A549 (cell line): ENCODE results near the gene MAP4K4. TPM values are rescaled to one million over a fixed set of nuclear protein-coding genes. Genes with fewer than 3 reads are reported as not detected.

Experiments used
- ATAC-seq, 2 experiments: fragments of 200-7000 bp in 1 of 2; fragments of >200 bp in 1 of 2; cut with Nextera tagmentation in 1 of 2; cut with Tn5 transposase in 1 of 2; 3 replicates each; pipeline versions ENCODE4 v1.8.0 to v1.9.1; 2018 to 2020; ENCODE audit warnings: mild to moderate bottlenecking in 1 of 2, moderate library complexity in 1 of 2
- CTCF ChIA-PET: fragments of 300-600 bp; sonication (Branson Sonifier 250); formaldehyde crosslinking; extraction: SDS; loops from one replicate; lab custom pipeline; 2021; ENCODE audit warnings: antibody characterized with exemption, inconsistent platforms; lab: Yijun Ruan, JAX
- POLR2A ChIA-PET: fragments of 350-600 bp; formaldehyde crosslinking; extraction: SDS; loops from one replicate; lab custom pipeline; 2021; ENCODE audit warnings: antibody characterized with exemption, inconsistent platforms; lab: Yijun Ruan, JAX
- DNase-seq, 2 experiments: peaks; one replicate each; pipeline versions ENCODE4 v3.0.0 to v3.0.0-alpha.2; 2011 to 2016; ENCODE audit warnings: low read depth in 1 of 2, low spot score in 1 of 2
- FAIRE-seq: peaks from 2 replicates; lab custom pipeline; 2011; peaks lifted over from hg19 to GRCh38; lab: Jason Lieb, UNC
- H3K27ac ChIP-seq, 2 experiments: fragments of >200 bp; sonication (Bioruptor Twin); formaldehyde crosslinking; 3 replicates each; pipeline ENCODE4 v1.5.1; 2016 to 2017
- H3K4me1 ChIP-seq: fragments of >200 bp; sonication (Bioruptor Twin); formaldehyde crosslinking; 3 replicates; pipeline ENCODE4 v1.6.1; 2016
- H3K4me2 ChIP-seq: fragments of >200 bp; sonication (Bioruptor Twin); formaldehyde crosslinking; 3 replicates; pipeline ENCODE4 v1.6.1; 2016
- H3K4me3 ChIP-seq: fragments of >200 bp; sonication (Bioruptor Twin); formaldehyde crosslinking; 3 replicates; pipeline ENCODE4 v1.5.1; 2016
- H3K9me3 ChIP-seq: fragments of >200 bp; sonication (Bioruptor Twin); formaldehyde crosslinking; 3 replicates; pipeline ENCODE4 v1.6.1; 2016
- ATOH8 ChIP-seq: fragments of 250-450 bp; sonication (Bioruptor Pico); IDR thresholded peaks from 2 replicates; pipeline ENCODE4 v1.5.0; 2020; ENCODE audit warnings: low read depth, mild to moderate bottlenecking, moderate library complexity
- CBX2 ChIP-seq: fragments of 200-600 bp; sonication (generic); IDR thresholded peaks from 2 replicates; pipeline ENCODE4 v1.6.1; 2016; ENCODE audit warnings: low read depth, mild to moderate bottlenecking, borderline replicate concordance
- CBX8 ChIP-seq: fragments of 200-600 bp; sonication (generic); IDR thresholded peaks from 2 replicates; pipeline ENCODE4 v1.6.1; 2016
- CEBPB ChIP-seq, 2 experiments: fragments of >200 bp in 1 of 2; sonication (Bioruptor Twin) in 1 of 2; formaldehyde crosslinking in 1 of 2; IDR thresholded peaks; 2 replicates each; pipeline ENCODE4 v1.6.1; 2012 to 2016
- EP300 ChIP-seq, 2 experiments: fragments of >200 bp; sonication (Bioruptor Twin); formaldehyde crosslinking; IDR thresholded peaks; 2 replicates in 1 of 2; 3 replicates in 1 of 2; pipeline ENCODE4 v1.6.1; 2016 to 2017
- FOSB ChIP-seq: fragments of 250-450 bp; sonication (Bioruptor Pico); IDR thresholded peaks from 2 replicates; pipeline ENCODE4 v1.5.0; 2020; ENCODE audit warnings: mild to moderate bottlenecking, moderate library complexity
- FOXS1 ChIP-seq: fragments of 250-450 bp; sonication (Bioruptor Pico); IDR thresholded peaks from 2 replicates; pipeline ENCODE4 v1.5.0; 2020; ENCODE audit warnings: mild to moderate bottlenecking, moderate library complexity
- HES2 ChIP-seq: fragments of >200 bp; sonication (Bioruptor Twin); formaldehyde crosslinking; IDR thresholded peaks from 2 replicates; pipeline ENCODE4 v1.6.1; 2016
- HOXA7 ChIP-seq: fragments of 250-450 bp; sonication (Bioruptor Pico); IDR thresholded peaks from 2 replicates; pipeline ENCODE4 v1.5.0; 2020; ENCODE audit warnings: mild to moderate bottlenecking, moderate library complexity
- HOXB5 ChIP-seq: fragments of 250-450 bp; sonication (Bioruptor Pico); IDR thresholded peaks from 2 replicates; pipeline ENCODE4 v1.5.0; 2020; ENCODE audit warnings: mild to moderate bottlenecking, moderate library complexity
- KDM5A ChIP-seq: fragments of 200-600 bp; sonication (generic); IDR thresholded peaks from 2 replicates; pipeline ENCODE4 v1.6.1; 2016; ENCODE audit warnings: antibody characterized with exemption, mild to moderate bottlenecking
- MAFK ChIP-seq: fragments of 450-650 bp; IDR thresholded peaks from 2 replicates; pipeline ENCODE4 v1.6.1; 2014; ENCODE audit not compliant: partially characterized antibody
- MAX ChIP-seq: IDR thresholded peaks from 2 replicates; pipeline ENCODE4 v1.6.1; 2012
- PBX3 ChIP-seq: IDR thresholded peaks from 2 replicates; pipeline ENCODE4 v1.6.1; 2012
- RCOR1 ChIP-seq: fragments of 150-350 bp; IDR thresholded peaks from 2 replicates; pipeline ENCODE4 v1.6.1; 2014; ENCODE audit warnings: antibody characterized with exemption, low read length, low read depth
- REST ChIP-seq: fragments of 200-600 bp; sonication (generic); IDR thresholded peaks from 2 replicates; pipeline ENCODE4 v1.6.1; 2016; ENCODE audit warnings: antibody characterized with exemption, mild to moderate bottlenecking, moderate library complexity
- RNF2 ChIP-seq: fragments of 200-600 bp; sonication (generic); IDR thresholded peaks from 2 replicates; pipeline ENCODE4 v1.6.1; 2016; ENCODE audit warnings: low read depth, mild to moderate bottlenecking, antibody characterized with exemption, moderate library complexity, borderline replicate concordance
- SREBF2 ChIP-seq: fragments of 450-650 bp; IDR thresholded peaks from 2 replicates; pipeline ENCODE4 v1.6.1; 2014; ENCODE audit warnings: mild to moderate bottlenecking, moderate library complexity
- TP53 ChIP-seq: fragments of 250-450 bp; sonication (Bioruptor Pico); IDR thresholded peaks from 2 replicates; pipeline ENCODE4 v1.5.0; 2021; ENCODE audit warnings: mild to moderate bottlenecking, moderate library complexity
- ZC3H11A ChIP-seq: fragments of 450-650 bp; IDR thresholded peaks from 2 replicates; pipeline ENCODE4 v1.6.1; 2014; ENCODE audit warnings: antibody characterized with exemption, mild to moderate bottlenecking
- ZNF302 ChIP-seq: fragments of 250-450 bp; sonication (Bioruptor Pico); IDR thresholded peaks from 2 replicates; pipeline ENCODE4 v1.9.0; 2021; ENCODE audit warnings: inconsistent platforms, mild to moderate bottlenecking, moderate library complexity
- WGBS: methylation state at CpG from one replicate; pipeline ENCODE4 v1.1.6; 2017; ENCODE audit errors: missing lambda C conversion rate; 5-methylcytosine and 5-hydroxymethylcytosine counted together
- polyA plus RNA-seq, 4 experiments: library from polyadenylated mRNA; depleted of rRNA in 3 of 4; stranded (reverse); fragments of >200 nt; fragmentation: RNase III in 1 of 4; extraction: RNeasy Plus Mini Kit Qiagen cat#74134 plus additional on column Dnase treatment in 1 of 4; gene quantifications; 2 replicates in 3 of 4; 3 replicates in 1 of 4; pipeline ENCODE4 v1.2.3, GENCODE V29; 2011 to 2017
- TF ChIP-seq, protein P1 (sequence below): fragments of >200 bp; sonication (Bioruptor Twin); formaldehyde crosslinking; IDR thresholded peaks from 3 replicates; pipeline ENCODE4 v1.6.1; 2016

The MAP4K4 gene
- polyA plus RNA-seq, 2 of the 4 experiments (the other 2 are of a cell fraction): 61.9 to 82.2 TPM

DNA sequence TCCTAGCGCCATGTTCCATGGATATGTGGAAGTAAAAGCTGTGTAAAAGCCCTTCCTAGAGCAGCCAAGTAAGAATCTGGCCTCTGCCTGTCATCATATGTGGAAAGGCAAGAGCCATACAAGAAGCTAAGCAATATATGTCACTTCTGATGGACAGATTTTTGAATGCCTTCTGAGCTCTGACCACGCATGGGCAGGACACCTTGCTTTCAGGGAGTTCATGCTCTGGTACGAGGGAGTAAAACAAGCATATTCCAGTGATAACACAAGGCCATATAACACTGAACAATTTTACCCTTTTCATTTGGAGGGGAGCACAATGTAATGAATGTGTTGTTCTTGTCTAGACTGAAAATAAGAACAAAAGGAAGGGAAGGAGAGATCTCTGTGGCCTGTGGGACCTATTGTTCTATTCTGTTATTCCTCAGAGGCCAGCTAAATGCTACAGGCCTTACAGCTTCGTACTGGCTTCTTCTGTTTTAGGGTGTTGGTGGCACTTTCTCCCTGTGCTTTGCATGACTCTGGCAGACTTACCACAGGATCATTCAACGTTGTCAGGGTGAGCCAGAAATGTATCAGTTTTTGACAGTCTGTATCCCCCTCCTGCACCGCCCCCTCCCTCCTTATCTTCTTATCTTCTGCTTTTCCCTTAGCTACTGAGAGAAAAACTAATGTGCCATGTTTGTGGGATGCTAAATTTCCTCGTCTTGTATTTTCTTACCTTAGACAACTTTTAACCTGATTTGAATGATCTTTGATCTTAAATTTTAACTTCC is 99.5 kb downstream of the MAP4K4 start:
- FAIRE-seq: no peak
- POLR2A ChIA-PET: no interaction called here
- H3K9me3 ChIP-seq: no peaks in the 10 kb centered on the region
- peaks cover 6% of the 10 kb centered on the region; the same call in 2 of the 3 replicates for H3K4me1 ChIP-seq
- no peak for ATAC-seq
- H3K27ac ChIP-seq: no peak overlapping the region
- WGBS: 86% methylated on average over 7 of the region's 7 CpGs
- DNase-seq: no peak
- H3K4me2 ChIP-seq: no peak overlapping the region
- CTCF ChIA-PET: interaction anchor here (0.7 to 2.8 kb wide), 10 partner anchors 8 to 455 kb away, joined by 3 to 8 read pairs (median 3); no protein-coding TSS in a partner anchor
- no peak overlapping the region for H3K4me3 ChIP-seq
- no peak for TF ChIP-seq TP53
- no peak for TF ChIP-seq HES2
- no peak for TF ChIP-seq RCOR1
- TF ChIP-seq ATOH8 (CRISPR knock-in tag): no peak
- TF ChIP-seq FOSB (CRISPR knock-in tag): no peak
- TF ChIP-seq HOXB5 (CRISPR knock-in tag): no peak
- TF ChIP-seq CBX8: no peak
- TF ChIP-seq EP300 (IDR thresholded peaks at IDR 0.05): no peak
- no peak for TF ChIP-seq ZNF302
- no peak for TF ChIP-seq MAX
- TF ChIP-seq FOXS1 (CRISPR knock-in tag): no peak
- no peak for TF ChIP-seq HOXA7 (CRISPR knock-in tag)
- no peak for TF ChIP-seq PBX3
- no peak for TF ChIP-seq KDM5A
- no peak for TF ChIP-seq CBX2
- TF ChIP-seq MAFK: no peak
- TF ChIP-seq, all 56 proteins: peak for 0

- Histone ChIP-seq H3K27ac (no peak overlapping the region), H3K9me3 (no peaks in the 10 kb centered on the region), H3K4me3 (no peak overlapping the region), H3K4me2 (no peak overlapping the region), H3K4me1 (peaks cover 50% of the 10 kb centered on the region)
- DNase-seq: no peak
- 96% methylated on average over 3 of the region's 3 CpGs for WGBS
- FAIRE-seq: no peak
- POLR2A ChIA-PET: no interaction called here
- no peak for ATAC-seq
- TF ChIP-seq REST: no peak
- no peak for TF ChIP-seq ZC3H11A
- TF ChIP-seq EP300 (IDR thresholded peaks at IDR 0.05): no peak
- TF ChIP-seq, protein P1, sequence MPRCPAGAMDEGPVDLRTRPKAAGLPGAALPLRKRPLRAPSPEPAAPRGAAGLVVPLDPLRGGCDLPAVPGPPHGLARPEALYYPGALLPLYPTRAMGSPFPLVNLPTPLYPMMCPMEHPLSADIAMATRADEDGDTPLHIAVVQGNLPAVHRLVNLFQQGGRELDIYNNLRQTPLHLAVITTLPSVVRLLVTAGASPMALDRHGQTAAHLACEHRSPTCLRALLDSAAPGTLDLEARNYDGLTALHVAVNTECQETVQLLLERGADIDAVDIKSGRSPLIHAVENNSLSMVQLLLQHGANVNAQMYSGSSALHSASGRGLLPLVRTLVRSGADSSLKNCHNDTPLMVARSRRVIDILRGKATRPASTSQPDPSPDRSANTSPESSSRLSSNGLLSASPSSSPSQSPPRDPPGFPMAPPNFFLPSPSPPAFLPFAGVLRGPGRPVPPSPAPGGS: no peak
- TF ChIP-seq SREBF2: no peak
- no peak for TF ChIP-seq CEBPB (IDR thresholded peaks at IDR 0.05)
- TF ChIP-seq RCOR1: no peak
- TF ChIP-seq RNF2: no peak
- TF ChIP-seq CBX2: no peak
- no peak for TF ChIP-seq HOXA7 (CRISPR knock-in tag)
- CTCF ChIA-PET: interaction anchor here (0.9 to 2.0 kb wide), 4 partner anchors 9 to 104 kb away, joined by 3 to 10 read pairs (median 4); partner anchors contain the start of gene MAP4K4
Measured at GRCh38 chr2:101801496-101801895, 104.0 kb downstream of the MAP4K4 start.
